GM18873 (cell line): ENCODE measurements around the gene CABCOCO1.

Experiments
- ATAC-seq: cut with Tn5 transposase; IDR thresholded peaks from one replicate; pipeline ENCODE4 v1.9.1; 2021; ENCODE audit warnings: mild to moderate bottlenecking, moderate library complexity, moderate number of reproducible peaks; ENCODE audit not compliant: unreplicated experiment, low FRiP score

The CABCOCO1 gene

DNA sequence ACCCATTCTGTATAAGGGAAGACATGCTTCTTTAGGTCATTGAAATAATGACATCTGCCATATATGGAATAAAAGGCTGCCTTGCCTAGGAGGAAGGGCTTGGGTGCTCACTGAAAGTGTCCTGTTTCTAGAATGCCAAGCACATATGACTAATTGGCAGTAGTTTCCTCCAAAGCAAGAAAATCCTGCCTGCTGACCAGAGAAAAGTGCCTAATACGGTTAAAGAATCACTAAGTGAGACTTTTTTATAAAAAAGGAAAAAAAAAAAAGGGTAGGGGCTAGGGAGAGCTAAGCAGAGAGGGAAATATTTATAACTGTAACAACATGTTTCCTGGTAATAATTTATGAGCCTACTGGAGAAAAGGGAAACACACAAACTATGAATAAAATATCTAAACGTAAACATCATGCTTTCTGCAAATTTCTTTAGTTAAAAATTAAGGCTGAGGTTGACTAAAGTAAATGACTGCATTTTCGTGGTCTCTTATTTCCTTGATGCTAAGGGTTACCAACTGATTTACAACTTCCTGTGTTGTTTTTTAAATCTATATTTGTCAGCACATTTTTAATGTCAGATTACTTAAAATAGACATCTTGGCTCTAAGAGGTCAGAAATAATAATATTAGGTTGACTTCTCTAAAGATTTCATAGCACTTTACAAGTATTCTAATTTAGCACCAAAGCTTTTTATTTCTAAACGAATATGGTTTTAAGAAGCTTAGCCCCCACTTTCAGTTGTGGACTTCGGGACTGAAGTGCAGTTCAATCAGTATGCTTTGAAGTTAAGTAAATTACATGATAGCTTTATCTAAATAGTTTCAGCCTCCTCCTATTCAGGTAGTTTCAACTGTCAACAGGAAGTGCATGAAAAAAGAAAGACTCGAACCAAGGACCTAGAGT lies 89.6 kb downstream of the CABCOCO1 start:
- ATAC-seq: peak; percentile 45

- ATAC-seq: no peak
Observed at GRCh38 chr10:61753453-61753852, 90.7 kb downstream of the CABCOCO1 start.

GRCh38 chr10:61754587-61755550 lies 92.1 kb downstream of the CABCOCO1 start:
- ATAC-seq: no peak

GRCh38 chr10:61757001-61757400 lies 94.3 kb downstream of the CABCOCO1 start:
- no peak for ATAC-seq

DNA sequence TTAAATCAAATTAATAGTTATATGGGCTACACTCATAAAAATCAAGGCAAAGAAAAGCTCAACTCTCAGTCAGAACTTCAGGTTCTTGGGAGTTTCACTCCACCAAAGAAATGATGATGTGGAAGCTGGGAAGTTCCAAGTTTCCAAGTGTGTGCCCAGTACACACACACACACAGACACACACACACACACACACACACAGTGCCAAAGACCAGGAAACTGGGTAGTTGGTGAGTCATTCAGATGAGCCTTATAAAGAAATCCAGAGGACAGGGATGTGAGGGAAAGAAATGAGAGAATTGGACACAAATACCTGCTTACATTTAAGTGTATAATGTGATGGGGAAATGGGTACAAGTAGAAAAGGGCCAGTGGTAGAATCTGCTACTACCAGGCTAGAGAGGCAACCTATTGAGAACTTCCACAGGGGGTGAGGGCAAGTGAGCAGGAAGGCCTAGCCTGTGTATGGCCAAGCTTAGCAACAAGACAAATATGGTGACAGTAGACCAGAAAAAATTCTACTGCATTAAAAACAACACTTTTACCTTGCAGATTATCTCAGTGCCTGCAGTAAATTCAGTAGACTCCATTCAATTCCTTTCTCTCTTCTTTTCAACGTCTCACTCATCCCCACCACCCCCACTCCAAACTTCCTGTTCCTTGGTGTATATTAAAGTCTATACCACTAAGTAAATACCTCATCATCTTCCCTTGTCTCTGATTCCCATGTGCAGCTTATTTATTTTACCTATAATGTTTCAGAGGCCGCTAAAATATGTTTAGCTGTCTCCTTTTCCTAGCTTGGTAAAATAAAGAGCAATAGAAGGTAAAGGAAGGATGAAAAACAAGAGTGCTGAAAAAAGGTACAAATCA lies 95.0 kb downstream of the CABCOCO1 start:
- no peak for ATAC-seq

DNA sequence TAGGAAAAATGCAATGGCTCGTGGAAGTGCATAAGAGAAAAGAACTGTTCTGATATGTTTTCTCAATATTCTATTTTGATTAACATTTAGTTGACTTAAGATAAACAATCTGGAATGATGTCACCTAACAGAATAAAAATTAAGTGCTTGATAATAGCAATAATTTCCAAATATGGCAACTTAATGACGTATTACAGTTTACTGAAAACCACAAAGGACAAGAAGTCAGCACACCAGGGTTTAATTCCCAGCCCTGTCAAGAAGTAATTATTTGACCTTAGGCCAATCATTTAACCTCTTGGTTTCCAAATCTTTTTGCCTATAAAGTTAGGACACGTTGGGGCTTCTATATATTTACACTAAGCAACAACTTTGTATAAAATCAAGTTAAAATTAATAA lies 95.7 kb downstream of the CABCOCO1 start:
- no peak for ATAC-seq

- ATAC-seq: no peak
Observed at GRCh38 chr10:61759751-61760150, 97.0 kb downstream of the CABCOCO1 start.

GRCh38 chr10:61760943-61761824 lies 98.5 kb downstream of the CABCOCO1 start:
- ATAC-seq: no peak

GRCh38 chr10:61761825-61762217 lies 99.1 kb downstream of the CABCOCO1 start:
- ATAC-seq: no peak

DNA sequence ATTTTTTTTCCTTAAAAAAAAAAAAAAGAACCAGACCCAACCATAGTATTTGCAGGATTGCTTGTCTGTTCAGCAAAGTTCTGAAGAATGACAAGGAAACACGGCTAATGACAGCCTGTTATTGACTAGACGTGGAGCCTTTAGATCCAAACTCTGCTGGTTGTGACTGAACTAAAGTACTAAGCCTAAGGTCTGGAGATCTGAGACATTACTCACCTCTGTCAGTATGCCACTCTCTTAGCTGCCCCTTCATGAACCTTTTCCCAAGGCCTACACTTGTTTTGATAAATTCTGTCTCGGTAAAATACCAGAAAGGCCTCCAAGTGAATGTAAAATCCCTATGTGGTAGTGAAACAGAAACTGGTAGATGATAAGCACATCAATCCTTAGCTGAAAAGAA lies 101.0 kb downstream of the CABCOCO1 start:
- ATAC-seq: no peak

- ATAC-seq: no peak
Observed at GRCh38 chr10:61764486-61764885, 101.8 kb downstream of the CABCOCO1 start.

- no peak for ATAC-seq
Observed at GRCh38 chr10:61765176-61766087, 102.7 kb downstream of the CABCOCO1 start.

- ATAC-seq: no peak
Observed at GRCh38 chr10:61766927-61767326, 104.2 kb downstream of the CABCOCO1 start.

- no peak for ATAC-seq
Observed at GRCh38 chr10:61774031-61774430, 111.3 kb downstream of the CABCOCO1 start.

GRCh38 chr10:61775111-61775510 lies 112.4 kb downstream of the CABCOCO1 start:
- no peak for ATAC-seq

GRCh38 chr10:61776615-61777266 lies 114.0 kb downstream of the CABCOCO1 start:
- ATAC-seq: no peak

GRCh38 chr10:61778137-61778536 lies 115.4 kb downstream of the CABCOCO1 start:
- ATAC-seq: no peak

- ATAC-seq: no peak
Observed at GRCh38 chr10:61779276-61779675, 116.5 kb downstream of the CABCOCO1 start.
